GM21529 (cell line): ENCODE data around the gene JKAMP.
"Not testable (repeated sequence)": the region's sequence is repeated elsewhere in the genome, so short reads cannot be mapped to it uniquely, and the experiment has no call there.

ENCODE experiments used
- ATAC-seq: cut with Tn5 transposase; IDR thresholded peaks from one replicate; pipeline ENCODE4 v1.9.1; 2021; ENCODE audit not compliant: unreplicated experiment

The JKAMP gene, protein sequence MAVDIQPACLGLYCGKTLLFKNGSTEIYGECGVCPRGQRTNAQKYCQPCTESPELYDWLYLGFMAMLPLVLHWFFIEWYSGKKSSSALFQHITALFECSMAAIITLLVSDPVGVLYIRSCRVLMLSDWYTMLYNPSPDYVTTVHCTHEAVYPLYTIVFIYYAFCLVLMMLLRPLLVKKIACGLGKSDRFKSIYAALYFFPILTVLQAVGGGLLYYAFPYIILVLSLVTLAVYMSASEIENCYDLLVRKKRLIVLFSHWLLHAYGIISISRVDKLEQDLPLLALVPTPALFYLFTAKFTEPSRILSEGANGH

GRCh38 chr14:59483819-59484638 lies at the start of gene JKAMP, which contains the start of gene L3HYPDH:
JKAMP (plus strand) TSS chr14:59484517; CDS start chr14:59484590, 73 bp downstream.
L3HYPDH (minus strand) TSS chr14:59484408; CDS start chr14:59484316, 92 bp downstream.
- peak; percentile 90 for ATAC-seq

- no peak for ATAC-seq
Observed at GRCh38 chr14:59435101-59435500, 49.2 kb upstream of the JKAMP start.

GRCh38 chr14:59435987-59436386 lies 48.3 kb upstream of the JKAMP start:
- ATAC-seq, result no peak

- ATAC-seq, result no peak
Observed at GRCh38 chr14:59438195-59438647, 46.1 kb upstream of the JKAMP start.

- no peak for ATAC-seq
Observed at GRCh38 chr14:59439256-59439965, 44.9 kb upstream of the JKAMP start.

GRCh38 chr14:59448673-59449072 lies 35.6 kb upstream of the JKAMP start:
- ATAC-seq, result not testable (repeated sequence)

- no peak for ATAC-seq
Observed at GRCh38 chr14:59450716-59451115, 33.6 kb upstream of the JKAMP start.

DNA sequence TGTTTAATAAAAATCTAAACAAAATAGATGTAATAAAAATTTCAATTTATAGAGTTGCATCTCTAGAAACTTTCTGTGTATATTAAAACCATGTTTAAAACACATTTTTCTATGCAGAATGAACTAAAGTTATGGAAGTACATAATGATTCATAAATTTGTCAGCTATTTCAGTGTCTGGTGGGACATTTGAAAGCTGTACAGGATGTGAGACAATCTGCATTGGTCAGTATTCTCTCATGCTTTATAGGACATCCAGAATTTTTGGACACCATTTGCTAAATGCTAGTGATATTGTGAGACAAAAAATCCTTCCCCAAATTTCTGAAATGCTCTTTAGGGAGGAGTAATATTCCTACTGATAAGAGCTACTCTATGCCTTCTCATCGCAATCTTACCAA lies 32.5 kb upstream of the JKAMP start:
- no peak for ATAC-seq

GRCh38 chr14:59454139-59454538 lies 30.2 kb upstream of the JKAMP start:
- ATAC-seq, result no peak

DNA sequence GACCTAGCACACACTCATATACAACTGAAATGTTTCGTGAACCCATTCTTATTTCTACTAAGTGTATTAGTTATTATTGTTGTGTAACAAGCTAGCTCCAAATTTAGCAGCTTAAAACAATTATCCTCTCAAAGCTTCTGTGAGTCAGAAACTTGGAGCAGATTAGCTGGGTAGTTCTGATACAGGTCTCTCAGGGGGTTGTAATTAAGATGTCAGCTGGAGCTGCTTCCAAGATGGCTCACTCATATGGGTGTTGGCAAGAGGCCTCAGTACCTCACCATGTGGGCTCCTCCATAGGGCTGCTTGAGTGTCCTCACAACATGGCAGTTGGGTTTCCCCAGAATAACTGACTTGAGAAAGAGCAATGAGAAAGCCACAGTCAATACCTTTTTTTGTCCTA lies 28.9 kb upstream of the JKAMP start:
- no peak for ATAC-seq

GRCh38 chr14:59458486-59458885 lies 25.8 kb upstream of the JKAMP start:
- no peak for ATAC-seq

GRCh38 chr14:59460378-59460777 lies 23.9 kb upstream of the JKAMP start:
- ATAC-seq, result no peak

DNA sequence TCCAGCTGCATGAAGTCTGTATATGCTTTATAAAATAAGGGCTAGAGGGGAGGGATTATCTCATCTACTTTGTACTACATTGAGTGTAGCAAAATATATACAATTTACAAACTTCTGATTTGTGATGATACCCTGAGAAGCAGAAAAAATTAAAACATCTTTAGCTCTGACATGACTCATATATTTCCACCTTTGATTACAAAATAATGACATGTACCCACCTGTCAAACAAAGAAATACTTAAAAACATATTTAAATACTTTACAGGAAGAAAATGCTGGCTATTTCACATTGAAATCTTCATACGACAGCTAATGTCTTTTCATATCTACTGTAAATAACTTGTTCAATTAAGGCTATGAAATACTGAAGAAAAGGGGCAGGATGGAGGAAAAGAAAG lies 22.4 kb upstream of the JKAMP start:
- ATAC-seq, result no peak

- peak; percentile 30 for ATAC-seq
Observed at GRCh38 chr14:59463787-59464485, 20.4 kb upstream of the JKAMP start.

DNA sequence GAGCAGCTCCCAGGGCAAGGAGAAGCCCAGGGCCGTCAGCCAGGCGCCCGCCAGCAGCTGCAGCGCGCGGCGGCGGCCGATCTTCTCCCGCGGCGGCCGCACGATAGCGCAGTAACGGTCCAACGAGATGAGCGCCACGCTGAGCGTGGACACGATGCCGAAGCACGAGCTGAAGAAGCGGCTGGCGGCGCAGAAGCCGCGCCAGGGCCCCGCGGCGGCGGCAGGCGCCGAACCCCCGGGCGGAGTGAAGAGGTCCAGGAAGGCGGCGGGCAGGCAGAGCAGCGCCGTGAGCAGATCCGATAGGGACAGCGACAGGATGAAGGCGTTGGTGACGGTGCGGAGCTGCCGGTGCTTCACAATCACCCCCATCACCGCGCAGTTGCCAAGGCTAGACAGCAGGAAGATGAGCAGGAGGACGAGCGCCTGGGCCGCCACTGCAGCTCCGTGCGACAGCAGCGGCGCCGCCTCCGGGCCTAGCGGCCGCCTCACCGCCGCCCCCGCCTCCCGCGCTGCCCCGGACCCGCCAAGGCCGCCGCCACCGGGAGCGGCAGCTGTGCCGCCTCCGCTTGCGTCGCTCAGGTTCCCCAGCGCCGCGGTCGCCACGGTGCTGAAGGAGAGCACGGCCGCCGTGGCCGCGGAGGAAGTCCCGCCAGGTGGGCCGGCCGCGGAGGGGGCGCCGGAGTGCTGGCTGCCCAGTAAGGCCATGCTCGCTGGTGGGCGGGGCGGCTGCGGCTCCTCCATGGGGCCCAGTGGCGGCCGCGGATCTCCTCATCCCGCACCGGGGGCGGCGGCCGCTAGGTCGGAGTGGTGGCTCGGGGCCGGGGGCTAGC lies 19.6 kb upstream of the JKAMP start:
- ATAC-seq, result peak; percentile 65

GRCh38 chr14:59465316-59466135 lies 18.8 kb upstream of the JKAMP start, which contains the start of gene GPR135:
GPR135 (minus strand) TSS chr14:59465380; CDS start chr14:59465226, 154 bp downstream.
- ATAC-seq, result peak; percentile 27

DNA sequence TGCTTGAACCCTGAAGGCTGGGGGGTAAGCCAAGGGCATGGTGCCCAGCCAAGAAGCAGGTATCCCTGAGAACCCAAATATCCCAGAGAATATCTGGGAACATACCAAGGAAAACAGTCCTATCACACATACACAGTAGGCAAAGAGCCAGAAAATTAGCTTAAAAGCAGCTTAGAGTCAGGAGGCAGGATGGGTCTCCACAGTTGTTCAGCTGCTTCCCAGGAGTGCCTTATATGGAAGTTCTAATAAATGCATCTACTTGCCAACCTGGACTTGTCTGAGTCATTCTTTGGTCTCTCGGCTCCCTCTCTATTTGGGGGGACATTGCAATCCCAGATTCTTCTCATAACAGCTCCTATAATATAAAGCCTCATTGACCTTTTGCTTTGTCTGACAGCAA lies 10.1 kb upstream of the JKAMP start:
- ATAC-seq, result no peak

- no peak for ATAC-seq
Observed at GRCh38 chr14:59475709-59476108, 8.6 kb upstream of the JKAMP start.

DNA sequence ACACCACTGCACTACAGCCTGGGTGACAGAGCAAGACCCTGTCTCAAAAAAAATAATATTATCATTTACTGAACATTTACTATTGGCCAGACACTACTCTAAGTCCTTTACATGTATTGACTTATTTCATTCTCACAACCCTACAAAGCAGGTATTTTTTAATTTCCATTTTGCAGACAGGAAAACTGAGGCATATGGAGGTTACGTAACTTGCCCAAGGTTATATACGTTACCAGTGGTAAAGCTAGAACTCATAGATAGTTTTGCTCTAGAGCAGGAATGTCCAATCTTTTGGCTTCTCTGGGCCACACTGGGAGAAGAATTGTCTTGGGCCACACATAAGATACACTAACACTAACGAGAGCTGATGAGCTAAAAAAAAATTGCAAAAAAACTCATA lies 5.8 kb upstream of the JKAMP start:
- ATAC-seq, result no peak
